ACC112 (cell line): ENCODE measurements around the gene DCDC2.
"Not testable (repeated sequence)": the region's sequence is repeated elsewhere in the genome, so short reads cannot be mapped to it uniquely, and the experiment has no call there.

Source experiments
- H2AFZ ChIP-seq: fragments of 200-600 bp; sonication (generic); one replicate; pipeline ENCODE4 v1.6.0; 2017; ENCODE audit warnings: antibody characterized with exemption, low read length; ENCODE audit not compliant: unreplicated experiment
- H3K27ac ChIP-seq: fragments of 200-600 bp; sonication (generic); 2 replicates; pipeline ENCODE4 v1.5.1; 2014; ENCODE audit warnings: low read depth, mild to moderate bottlenecking, antibody characterized with exemption, low read length, moderate library complexity
- H3K27me3 ChIP-seq: fragments of 200-600 bp; sonication (generic); 2 replicates; pipeline ENCODE4 v1.6.1; 2014; ENCODE audit warnings: mild to moderate bottlenecking, antibody characterized with exemption, low read length, moderate library complexity, mixed read lengths; ENCODE audit not compliant: insufficient read depth
- H3K36me3 ChIP-seq: fragments of 200-600 bp; sonication (generic); 2 replicates; pipeline ENCODE4 v1.6.1; 2016; ENCODE audit warnings: mild to moderate bottlenecking, antibody characterized with exemption, low read length, moderate library complexity, mixed read lengths; ENCODE audit not compliant: insufficient read depth
- H3K4me1 ChIP-seq: fragments of 200-600 bp; sonication (generic); one replicate; pipeline ENCODE4 v1.6.1; 2016; ENCODE audit warnings: low read length, mixed read lengths; ENCODE audit not compliant: insufficient read depth, unreplicated experiment, control insufficient read depth
- H3K4me3 ChIP-seq: fragments of 200-600 bp; sonication (generic); 2 replicates; pipeline ENCODE4 v1.5.1; 2014; ENCODE audit warnings: mild to moderate bottlenecking, low read depth, low read length
- H3K79me2 ChIP-seq: fragments of 200-600 bp; sonication (generic); one replicate; pipeline ENCODE4 v1.6.0; 2016; ENCODE audit warnings: low read length; ENCODE audit not compliant: control insufficient read depth, unreplicated experiment, insufficient read depth

DCDC2 gene

DNA sequence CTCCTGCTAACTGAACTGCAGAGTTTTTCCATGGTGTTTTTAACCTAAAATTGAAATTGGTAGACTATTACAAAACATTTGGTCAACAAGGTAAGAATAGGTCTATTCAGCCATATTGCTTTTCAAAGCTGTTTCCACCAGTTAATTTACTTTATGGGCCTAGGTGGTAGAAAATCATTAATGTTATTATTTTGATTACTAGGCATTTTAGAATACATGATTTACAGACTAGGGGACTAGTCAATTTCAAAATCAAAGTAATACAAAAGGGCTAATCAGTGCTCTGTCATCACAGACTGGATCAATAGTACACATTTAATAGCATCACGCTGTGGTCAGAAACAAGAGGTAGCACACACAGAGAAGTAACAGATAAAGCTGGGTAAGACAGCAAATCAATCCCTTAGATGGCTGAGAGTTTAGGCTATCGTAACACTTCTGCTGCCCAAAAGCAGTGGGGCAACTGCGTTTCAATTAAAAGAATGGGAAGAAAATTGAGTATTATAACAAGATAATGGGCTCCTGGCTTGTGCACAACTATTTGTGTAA, 117.4 kb downstream of the DCDC2 start:
- no peak overlapping the region for H2AFZ ChIP-seq
- H3K4me3 ChIP-seq, result no peak overlapping the region
- no peaks in the 10 kb centered on the region for H3K4me1 ChIP-seq
- H3K27me3 ChIP-seq, result no peaks in the 10 kb centered on the region
- H3K79me2 ChIP-seq, result no peaks in the 10 kb centered on the region
- no peak overlapping the region for H3K27ac ChIP-seq
- H3K36me3 ChIP-seq, result no peaks in the 10 kb centered on the region

DNA sequence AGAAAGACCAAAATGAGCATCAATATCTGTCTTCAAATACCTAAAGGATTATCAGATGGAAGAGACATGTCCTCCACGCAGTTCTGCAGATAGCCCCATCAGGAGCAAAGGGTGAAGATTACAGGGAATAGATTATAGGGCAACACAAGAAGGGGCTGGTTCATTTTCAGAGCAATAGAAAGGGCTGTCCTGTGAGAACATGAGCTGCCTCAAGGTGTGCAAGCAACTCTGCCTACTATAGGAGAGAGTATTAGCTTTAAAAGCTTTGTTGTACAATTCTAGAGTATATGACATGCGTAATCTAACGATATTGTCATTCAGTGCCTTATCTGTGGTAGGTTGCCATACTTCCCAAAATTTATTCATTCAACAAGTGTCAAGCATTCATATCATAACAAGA, 119.2 kb downstream of the DCDC2 start:
- H3K27me3 ChIP-seq, result no peaks in the 10 kb centered on the region
- H2AFZ ChIP-seq, result no peak overlapping the region
- H3K79me2 ChIP-seq, result no peaks in the 10 kb centered on the region
- no peak overlapping the region for H3K4me3 ChIP-seq
- no peaks in the 10 kb centered on the region for H3K4me1 ChIP-seq
- H3K36me3 ChIP-seq, result no peaks in the 10 kb centered on the region
- H3K27ac ChIP-seq, result no peak overlapping the region

DNA sequence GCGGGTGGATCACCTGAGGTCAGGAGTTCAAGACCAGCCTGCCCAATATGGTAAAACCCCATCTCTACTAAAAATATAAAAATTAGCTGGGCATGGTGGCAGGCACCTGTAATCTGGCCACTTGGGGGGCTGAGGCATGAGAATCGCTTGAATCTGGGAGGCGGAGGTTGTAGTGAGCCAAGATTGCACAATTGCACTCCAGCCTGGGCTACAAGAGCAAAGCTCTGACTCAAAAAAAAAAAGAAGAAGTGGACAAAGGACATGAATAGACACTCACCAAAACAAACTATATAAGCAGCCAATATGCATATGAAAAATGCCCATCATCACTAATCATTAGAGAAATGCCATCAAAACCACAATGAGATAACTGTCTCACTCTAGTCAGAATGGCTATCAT, 121.1 kb downstream of the DCDC2 start:
- not testable (repeated sequence) for H2AFZ ChIP-seq, H3K27ac ChIP-seq, H3K79me2 ChIP-seq, H3K36me3 ChIP-seq, H3K27me3 ChIP-seq, H3K4me1 ChIP-seq, H3K4me3 ChIP-seq

DNA sequence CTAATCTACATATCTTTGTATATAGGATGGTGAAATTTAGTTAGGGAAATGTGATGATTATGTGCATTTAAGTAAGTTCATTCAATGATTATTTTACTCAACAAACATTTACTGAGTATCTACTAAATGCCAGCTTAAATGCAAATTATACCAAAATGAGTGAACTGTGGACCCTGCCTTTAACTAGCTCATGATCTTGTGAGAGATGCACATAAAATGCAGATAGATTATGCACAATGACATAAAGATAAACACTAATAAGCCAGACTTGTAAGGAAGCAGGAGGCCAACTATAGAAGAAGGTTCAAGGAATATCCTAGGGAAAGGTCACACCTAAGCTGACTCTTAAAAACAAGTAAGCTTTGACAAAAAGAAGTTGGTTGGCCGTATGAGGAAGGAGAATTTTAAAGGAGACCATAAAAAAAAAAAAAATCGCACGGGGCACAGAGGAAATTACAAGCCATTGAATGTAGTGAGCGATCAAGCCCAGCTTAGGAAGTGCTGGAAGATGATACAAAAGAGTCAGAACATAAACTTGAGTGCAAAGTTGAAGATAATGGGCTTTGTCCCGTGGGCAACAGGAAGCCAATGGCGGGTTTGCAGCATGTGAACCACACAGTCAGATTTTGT, 123.9 kb downstream of the DCDC2 start:
- no peaks in the 10 kb centered on the region for H3K27me3 ChIP-seq

DNA sequence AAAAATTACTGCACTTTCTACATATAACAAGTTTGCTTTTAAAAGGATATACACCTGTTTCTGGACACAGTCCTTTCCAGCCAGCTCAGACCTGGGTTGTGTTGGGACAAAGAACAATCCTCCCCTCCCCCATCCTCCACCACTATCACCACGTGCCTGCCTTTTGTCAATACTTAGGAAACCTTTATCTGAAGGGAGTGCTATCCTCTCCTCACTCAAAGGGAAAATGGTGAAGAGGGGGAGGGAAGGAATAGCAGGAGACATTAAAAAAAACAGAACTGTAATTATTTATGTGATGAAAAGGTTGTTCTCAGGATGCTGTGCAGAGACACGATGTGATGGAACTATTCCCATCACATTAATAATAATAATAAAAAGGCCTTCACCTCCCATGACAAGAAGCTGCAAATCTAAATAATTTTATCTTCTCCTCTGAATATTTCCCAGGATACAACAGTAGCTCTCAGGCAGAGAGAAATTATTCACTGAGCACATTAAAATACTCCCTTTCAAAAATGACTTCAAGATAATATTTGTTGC, 126.4 kb downstream of the DCDC2 start:
- no peak overlapping the region for H2AFZ ChIP-seq
- H3K27me3 ChIP-seq, result no peaks in the 10 kb centered on the region
- H3K4me3 ChIP-seq, result no peak overlapping the region
- H3K36me3 ChIP-seq, result no peaks in the 10 kb centered on the region
- no peak overlapping the region for H3K27ac ChIP-seq
- peaks cover 7% of the 10 kb centered on the region for H3K4me1 ChIP-seq
- H3K79me2 ChIP-seq, result no peaks in the 10 kb centered on the region

More for the DNA sequence above, 123.9 kb downstream of the DCDC2 start:
- no peak overlapping the region for H3K4me3 ChIP-seq
- H3K36me3 ChIP-seq, result no peaks in the 10 kb centered on the region
- no peak overlapping the region for H2AFZ ChIP-seq
- H3K27ac ChIP-seq, result no peak overlapping the region
- H3K79me2 ChIP-seq, result no peaks in the 10 kb centered on the region
- H3K4me1 ChIP-seq, result no peaks in the 10 kb centered on the region

DNA sequence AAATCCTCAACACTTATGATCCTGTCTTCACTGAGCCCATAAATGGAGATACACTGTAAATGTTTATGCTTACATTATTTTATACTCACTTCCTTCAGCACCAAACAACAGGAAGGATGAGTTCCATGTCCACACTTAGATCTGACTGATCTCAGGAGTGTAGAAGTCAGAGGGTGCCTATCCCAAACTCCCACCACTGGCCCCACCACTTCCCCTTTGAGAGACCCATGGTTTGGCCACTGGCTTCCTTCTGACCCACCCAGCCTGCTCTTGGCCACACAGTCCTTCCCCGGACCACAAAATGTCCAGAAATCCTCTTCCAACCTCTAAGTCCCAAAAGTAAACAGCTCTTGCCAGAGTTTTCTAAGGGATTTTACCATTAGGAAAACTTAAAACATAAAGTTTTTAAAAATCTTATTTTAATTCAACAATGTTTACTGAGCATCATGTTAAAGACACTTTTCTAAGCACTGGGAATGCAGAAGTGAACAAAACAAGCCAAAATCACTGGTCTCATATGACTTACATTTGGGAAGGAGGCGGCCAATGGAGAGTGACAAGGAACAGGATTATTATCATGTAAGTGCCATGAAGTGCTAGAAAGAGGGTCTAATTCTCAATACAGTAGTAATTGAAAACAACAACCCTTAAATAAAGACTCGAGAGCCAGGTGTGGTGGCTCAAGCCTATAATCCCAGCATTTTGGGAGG, 128.0 kb downstream of the DCDC2 start:
- no peak overlapping the region for H3K27ac ChIP-seq
- H3K36me3 ChIP-seq, result no peaks in the 10 kb centered on the region
- H3K79me2 ChIP-seq, result no peaks in the 10 kb centered on the region
- H2AFZ ChIP-seq, result no peak overlapping the region
- peaks cover 7% of the 10 kb centered on the region for H3K4me1 ChIP-seq
- H3K4me3 ChIP-seq, result no peak overlapping the region
- H3K27me3 ChIP-seq, result no peaks in the 10 kb centered on the region

DNA sequence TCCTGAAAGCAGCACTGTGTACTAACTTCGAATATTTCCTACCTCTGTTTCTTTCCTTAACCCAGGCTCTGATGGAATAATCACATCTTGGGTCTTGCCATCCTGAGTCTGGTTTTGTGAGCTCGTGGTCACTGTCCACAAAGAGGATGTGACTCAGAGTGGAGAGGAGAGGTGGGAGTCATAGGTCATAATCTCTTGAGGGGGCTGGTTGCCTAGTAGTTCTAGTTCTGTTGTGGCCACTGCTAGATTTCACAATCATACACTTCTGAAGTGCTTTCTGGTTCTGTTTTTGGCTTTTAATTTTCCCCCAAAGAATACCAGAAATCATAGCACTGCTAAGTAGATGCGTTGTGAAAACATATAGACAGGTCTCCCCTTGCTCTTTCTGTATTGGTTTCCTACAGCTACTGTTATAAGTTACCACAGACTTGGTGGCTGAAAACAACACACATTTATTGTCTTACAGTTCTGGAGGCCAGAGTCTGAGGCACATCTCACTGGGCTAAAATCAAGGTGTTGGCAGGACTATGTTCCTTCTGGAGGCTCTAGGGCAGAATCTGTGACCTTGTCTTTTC, 129.1 kb downstream of the DCDC2 start:
- Histone ChIP-seq H3K4me3 (no peak overlapping the region), H3K27ac (peak overlapping the region; percentile 63), H3K36me3 (no peaks in the 10 kb centered on the region), H3K4me1 (peaks cover 7% of the 10 kb centered on the region), H2AFZ (no peak overlapping the region), H3K27me3 (no peaks in the 10 kb centered on the region), H3K79me2 (no peaks in the 10 kb centered on the region)

DNA sequence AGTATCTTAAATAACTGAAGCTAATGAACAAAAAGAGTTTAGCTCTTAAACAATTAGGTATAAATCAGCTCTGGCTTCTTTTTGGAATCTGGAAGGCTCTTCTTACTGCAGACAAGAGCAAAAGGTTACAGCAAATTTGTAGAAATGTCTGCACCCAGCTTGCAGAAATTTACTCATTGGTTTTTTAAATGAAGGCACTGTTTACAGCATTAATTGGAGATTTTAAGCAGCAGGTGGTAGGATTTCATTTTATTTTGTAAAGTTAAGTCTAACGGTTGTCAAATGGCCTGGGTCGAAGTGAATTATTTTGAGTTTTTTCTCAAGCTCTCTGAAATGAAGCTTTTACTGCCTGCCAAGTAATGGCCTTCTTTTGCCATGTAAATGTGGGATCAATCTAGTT, 129.7 kb downstream of the DCDC2 start:
- H3K4me3 ChIP-seq, result no peak overlapping the region
- peaks cover 7% of the 10 kb centered on the region for H3K4me1 ChIP-seq
- H3K27me3 ChIP-seq, result no peaks in the 10 kb centered on the region
- H2AFZ ChIP-seq, result no peak overlapping the region
- no peaks in the 10 kb centered on the region for H3K36me3 ChIP-seq
- no peaks in the 10 kb centered on the region for H3K79me2 ChIP-seq
- H3K27ac ChIP-seq, result peak overlapping the region; percentile 55

DNA sequence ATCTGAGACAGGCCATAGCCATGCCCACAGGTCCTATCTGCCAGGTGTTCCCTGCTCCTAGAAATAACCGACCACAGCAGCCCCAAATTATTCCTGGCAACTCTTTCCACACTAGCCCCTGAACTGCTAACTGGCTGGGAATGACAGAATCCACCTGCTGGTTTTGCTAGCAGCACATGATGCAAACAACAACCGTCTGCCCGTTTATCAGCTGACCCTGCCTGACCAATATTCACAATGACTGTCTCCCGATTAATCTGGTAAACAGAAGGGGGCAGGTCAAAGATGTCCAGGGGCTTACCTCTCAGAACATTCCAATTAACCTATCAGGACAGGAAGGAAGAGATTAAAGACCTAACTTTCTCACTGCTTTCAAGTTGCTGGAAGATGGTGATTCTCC, 130.3 kb downstream of the DCDC2 start:
- Histone ChIP-seq H3K79me2 (no peaks in the 10 kb centered on the region), H3K36me3 (no peaks in the 10 kb centered on the region), H2AFZ (no peak overlapping the region), H3K4me1 (peaks cover 7% of the 10 kb centered on the region), H3K4me3 (no peak overlapping the region), H3K27ac (no peak overlapping the region), H3K27me3 (no peaks in the 10 kb centered on the region)

DNA sequence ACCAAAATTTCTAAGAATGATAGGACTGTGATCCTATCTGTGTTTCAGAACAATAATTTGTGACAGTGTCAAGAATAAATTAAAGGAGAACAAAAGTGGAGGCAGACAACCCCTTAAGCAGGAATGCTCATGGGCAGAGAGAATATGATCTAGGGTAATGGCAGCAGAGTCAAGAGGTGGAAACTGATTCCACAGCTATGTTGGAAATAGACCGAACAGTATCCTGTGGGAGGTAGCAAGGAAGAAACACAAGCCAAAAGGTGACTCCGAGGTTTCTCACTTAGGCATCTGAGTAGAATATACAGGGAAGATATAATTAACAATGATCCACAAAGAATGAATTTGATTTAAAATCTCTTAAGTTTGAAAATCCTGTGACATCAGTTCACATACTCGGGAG, 131.3 kb downstream of the DCDC2 start:
- H3K27me3 ChIP-seq, result no peaks in the 10 kb centered on the region
- no peaks in the 10 kb centered on the region for H3K79me2 ChIP-seq
- H3K4me3 ChIP-seq, result no peak overlapping the region
- H3K27ac ChIP-seq, result no peak overlapping the region
- no peaks in the 10 kb centered on the region for H3K36me3 ChIP-seq
- peaks cover 7% of the 10 kb centered on the region for H3K4me1 ChIP-seq
- H2AFZ ChIP-seq, result no peak overlapping the region
